Neural progenitor cell (in vitro differentiated cells): ENCODE measurements around the gene MEN1. TPM values are rescaled to one million over a fixed set of nuclear protein-coding genes. Genes with fewer than 3 reads are reported as not detected.
A peak's percentile ranks its signal among the peaks of the same experiment; 100 is the strongest.

Experiments
- DNase-seq: peaks from one replicate; pipeline ENCODE4 v3.0.0-alpha.2; 2016; ENCODE audit warnings: low spot score
- H2AFZ ChIP-seq: fragments of 200-600 bp; sonication (generic); replicated peaks from 2 replicates; pipeline ENCODE4 v1.6.1; 2016; ENCODE audit warnings: antibody characterized with exemption
- H3F3A ChIP-seq: fragments of 200-600 bp; sonication (generic); 2 replicates; pipeline ENCODE4 v1.6.1; 2016; ENCODE audit warnings: antibody characterized with exemption, low read depth
- H3K27ac ChIP-seq: fragments of 200-600 bp; sonication (generic); 2 replicates; pipeline ENCODE4 v1.5.1; 2016; ENCODE audit warnings: mild to moderate bottlenecking
- H3K27me3 ChIP-seq: fragments of 200-600 bp; sonication (generic); 2 replicates; pipeline ENCODE4 v1.6.1; 2016; ENCODE audit warnings: mild to moderate bottlenecking, moderate library complexity
- H3K36me3 ChIP-seq: fragments of 200-600 bp; sonication (generic); 2 replicates; pipeline ENCODE4 v1.5.1; 2016
- H3K4me1 ChIP-seq: fragments of 200-600 bp; sonication (generic); 2 replicates; pipeline ENCODE4 v1.6.1; 2016; ENCODE audit warnings: mixed run types
- H3K4me2 ChIP-seq: fragments of 200-600 bp; sonication (generic); 2 replicates; pipeline ENCODE4 v1.6.1; 2016
- H3K4me3 ChIP-seq: fragments of 200-600 bp; sonication (generic); 2 replicates; pipeline ENCODE4 v1.5.1; 2016
- H3K79me2 ChIP-seq: fragments of 200-600 bp; sonication (generic); 2 replicates; pipeline ENCODE4 v1.6.1; 2016; ENCODE audit warnings: low read depth
- H3K9ac ChIP-seq: fragments of 200-600 bp; sonication (generic); 2 replicates; pipeline ENCODE4 v1.6.1; 2016
- H3K9me3 ChIP-seq: fragments of 200-600 bp; sonication (generic); 2 replicates; pipeline ENCODE4 v1.5.1; 2016; ENCODE audit warnings: low read depth
- H4K20me1 ChIP-seq: fragments of 200-600 bp; sonication (generic); 2 replicates; pipeline ENCODE4 v1.6.1; 2016; ENCODE audit warnings: low read depth
- H3K27ac Mint-ChIP-seq: 3 replicates; pipeline ENCODE4 v1.8.0; 2021; ENCODE audit warnings: mixed read lengths
- H3K27me3 Mint-ChIP-seq: 2 replicates; pipeline ENCODE4 v1.8.0; 2022; ENCODE audit warnings: low read depth, mild to moderate bottlenecking, inconsistent platforms, moderate library complexity, mixed read lengths; ENCODE audit not compliant: insufficient read depth
- H3K36me3 Mint-ChIP-seq: 3 replicates; pipeline ENCODE4 v1.8.0; 2021; ENCODE audit warnings: mixed read lengths
- H3K4me1 Mint-ChIP-seq: 3 replicates; pipeline ENCODE4 v1.8.0; 2021; ENCODE audit warnings: mixed read lengths
- H3K4me3 Mint-ChIP-seq: 3 replicates; pipeline ENCODE4 v1.8.0; 2021; ENCODE audit warnings: mild to moderate bottlenecking, moderate library complexity, mixed read lengths
- H3K9me3 Mint-ChIP-seq: 3 replicates; pipeline ENCODE4 v1.8.0; 2020; ENCODE audit warnings: mixed read lengths
- CTCF ChIP-seq: fragments of 200-600 bp; sonication (generic); IDR thresholded peaks from 2 replicates; pipeline ENCODE4 v1.5.1; 2017; ENCODE audit warnings: antibody characterized with exemption, mild to moderate bottlenecking
- EZH2 ChIP-seq: fragments of 200-600 bp; sonication (generic); IDR thresholded peaks from 2 replicates; pipeline ENCODE4 v1.6.1; 2017; ENCODE audit warnings: antibody characterized with exemption, mild to moderate bottlenecking, moderate library complexity
- EZH2phosphoT487 ChIP-seq: fragments of 200-600 bp; sonication (generic); IDR thresholded peaks from 2 replicates; pipeline ENCODE4 v1.6.1; 2017; ENCODE audit warnings: antibody characterized with exemption
- total RNA-seq: library from RNA; depleted of rRNA; stranded (reverse); fragments of >200 nt; gene quantifications from 2 replicates; pipeline ENCODE4 v1.2.3, GENCODE V29; 2015; ENCODE audit warnings: low replicate concordance

Gene MEN1
- total RNA-seq, 1 donor from 2014 or later = 11.4 TPM

GRCh38 chr11:64852804-64853509 lies 42.6 kb upstream of the MEN1 start:
- H3K27ac Mint-ChIP-seq = no peak overlapping the region
- no peaks in the 10 kb centered on the region for H3F3A ChIP-seq
- DNase-seq = no peak
- no peak overlapping the region for H3K9ac ChIP-seq
- no peaks in the 10 kb centered on the region for H3K9me3 Mint-ChIP-seq
- H2AFZ ChIP-seq = no peak overlapping the region
- H3K27ac ChIP-seq = no peak overlapping the region
- no peaks in the 10 kb centered on the region for H4K20me1 ChIP-seq
- H3K4me1 ChIP-seq = no peaks in the 10 kb centered on the region
- H3K36me3 ChIP-seq = no peaks in the 10 kb centered on the region
- peaks cover 10% of the 10 kb centered on the region for H3K27me3 Mint-ChIP-seq
- no peak overlapping the region for H3K4me3 Mint-ChIP-seq
- H3K4me3 ChIP-seq = no peak overlapping the region
- H3K79me2 ChIP-seq = no peaks in the 10 kb centered on the region
- TF ChIP-seq EZH2phosphoT487 = no peak
- no peak for TF ChIP-seq CTCF
- no peak for TF ChIP-seq EZH2
- H3K36me3 Mint-ChIP-seq = peaks cover 2% of the 10 kb centered on the region
- no peaks in the 10 kb centered on the region for H3K27me3 ChIP-seq
- H3K4me2 ChIP-seq = no peak overlapping the region
- H3K9me3 ChIP-seq = no peaks in the 10 kb centered on the region
- H3K4me1 Mint-ChIP-seq = peaks cover 5% of the 10 kb centered on the region

- H3K4me3 ChIP-seq = no peak overlapping the region
- H3K9me3 Mint-ChIP-seq = no peaks in the 10 kb centered on the region
- H3K36me3 Mint-ChIP-seq = peaks cover 2% of the 10 kb centered on the region
- no peak overlapping the region for H2AFZ ChIP-seq
- H3K4me1 ChIP-seq = no peaks in the 10 kb centered on the region
- no peaks in the 10 kb centered on the region for H3K79me2 ChIP-seq
- H3F3A ChIP-seq = peaks cover 6% of the 10 kb centered on the region
- H3K36me3 ChIP-seq = no peaks in the 10 kb centered on the region
- TF ChIP-seq CTCF (no peak), EZH2phosphoT487 (no peak), EZH2 (no peak)
- H3K4me3 Mint-ChIP-seq = no peak overlapping the region
- peaks cover 7% of the 10 kb centered on the region for H3K4me1 Mint-ChIP-seq
- H3K27ac Mint-ChIP-seq = peak overlapping the region; percentile 75
- H3K9me3 ChIP-seq = no peaks in the 10 kb centered on the region
- no peak for DNase-seq
- no peak overlapping the region for H3K4me2 ChIP-seq
- peaks cover 12% of the 10 kb centered on the region for H3K27me3 Mint-ChIP-seq
- no peaks in the 10 kb centered on the region for H4K20me1 ChIP-seq
- H3K27ac ChIP-seq = no peak overlapping the region
- no peak overlapping the region for H3K9ac ChIP-seq
- H3K27me3 ChIP-seq = no peaks in the 10 kb centered on the region
These were observed 41.5 kb upstream of the MEN1 start for GRCh38 chr11:64851831-64852351.

- Mint-ChIP-seq H3K4me3 (no peak overlapping the region), H3K27ac (no peak overlapping the region), H3K9me3 (no peaks in the 10 kb centered on the region), H3K36me3 (peaks cover 2% of the 10 kb centered on the region), H3K4me1 (peaks cover 7% of the 10 kb centered on the region), H3K27me3 (peaks cover 12% of the 10 kb centered on the region)
- TF ChIP-seq CTCF (no peak), EZH2 (no peak), EZH2phosphoT487 (no peak)
- Histone ChIP-seq H3K27ac (no peak overlapping the region), H3K9ac (no peak overlapping the region), H3F3A (peaks cover 14% of the 10 kb centered on the region), H3K27me3 (no peaks in the 10 kb centered on the region), H2AFZ (no peak overlapping the region), H3K4me3 (no peak overlapping the region), H4K20me1 (no peaks in the 10 kb centered on the region), H3K4me1 (no peaks in the 10 kb centered on the region), H3K79me2 (no peaks in the 10 kb centered on the region), H3K9me3 (no peaks in the 10 kb centered on the region), H3K4me2 (no peak overlapping the region), H3K36me3 (no peaks in the 10 kb centered on the region)
- no peak for DNase-seq
These were observed 40.7 kb upstream of the MEN1 start for GRCh38 chr11:64850979-64851567.
